GM19455 (cell line): ENCODE results near the gene COA1.
"Not testable (repeated sequence)": the region's sequence is repeated elsewhere in the genome, so short reads cannot be mapped to it uniquely, and the experiment has no call there.

Experiments used
- ATAC-seq: cut with Tn5 transposase; IDR thresholded peaks from one replicate; pipeline ENCODE4 v1.9.1; 2021; ENCODE audit not compliant: unreplicated experiment

Gene COA1

DNA sequence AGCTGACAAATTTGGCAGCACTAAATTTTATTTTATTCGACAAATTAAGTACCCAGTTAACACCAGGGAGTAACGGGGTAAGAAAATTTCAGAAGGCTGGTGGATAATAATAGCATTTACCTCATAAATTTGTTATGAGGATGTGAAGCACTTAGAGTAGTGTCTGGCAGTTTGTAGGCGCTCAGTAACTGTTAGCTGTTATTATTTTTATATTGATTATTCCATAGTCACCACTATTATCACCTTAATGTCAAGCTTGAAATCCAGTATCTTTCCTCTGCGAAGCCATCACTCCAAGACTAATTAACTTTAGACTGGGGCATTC is 563 bp upstream of the COA1 start:
- ATAC-seq, result no peak

DNA sequence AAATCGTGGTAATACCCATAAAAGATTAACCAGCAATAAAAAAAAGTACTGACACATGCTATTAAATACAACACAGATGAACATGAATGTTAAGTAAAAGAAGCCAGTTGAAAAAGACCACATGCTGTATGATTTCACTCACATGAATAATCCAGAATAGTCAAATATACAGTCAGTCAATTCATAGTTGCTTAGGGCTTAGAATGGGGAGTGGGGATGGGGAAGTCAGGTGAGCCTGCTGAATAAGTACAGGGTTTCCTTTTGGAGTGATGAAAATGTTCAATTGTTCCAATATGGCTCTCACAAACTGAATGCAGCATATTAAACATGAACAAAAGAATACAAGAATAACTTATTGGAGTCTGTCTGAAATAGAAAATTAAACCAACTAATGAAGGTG is 1.8 kb downstream of the COA1 start:
- no peak for ATAC-seq

DNA sequence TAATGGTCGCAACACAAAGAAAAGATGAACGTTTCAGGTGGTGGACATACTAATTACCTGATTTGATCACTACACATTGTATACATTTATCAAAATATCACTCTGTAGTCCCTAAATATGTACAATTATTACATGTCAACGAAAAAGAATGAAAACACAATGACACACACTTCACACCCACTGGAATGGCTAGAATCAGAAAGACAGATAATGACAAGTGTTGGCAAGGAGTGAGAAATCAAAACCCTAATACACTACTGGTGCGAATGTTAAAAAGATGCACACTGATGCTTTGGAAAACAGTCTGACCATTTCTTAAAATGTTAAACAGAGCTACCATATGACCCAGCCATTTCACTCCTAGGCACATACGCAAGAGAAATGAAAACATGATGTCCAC is 2.3 kb downstream of the COA1 start:
- no peak for ATAC-seq

DNA sequence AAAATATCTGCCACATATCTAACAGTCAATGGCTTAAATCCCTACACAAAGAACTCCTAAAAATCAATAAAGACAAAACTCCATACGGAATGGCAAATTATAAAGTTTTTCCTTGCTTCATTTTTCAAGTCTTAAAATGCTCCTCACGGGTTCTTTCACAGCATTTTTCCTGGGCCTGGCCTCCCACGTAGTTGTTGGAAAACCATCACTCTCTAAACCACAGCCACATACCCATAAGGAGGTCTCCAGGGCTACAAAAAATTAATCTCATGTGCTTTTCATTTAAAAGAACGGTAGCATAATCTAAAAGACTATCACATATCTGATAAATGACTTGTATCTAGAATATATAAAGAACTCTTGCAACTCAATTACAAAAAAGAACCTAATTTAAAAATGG is 2.9 kb downstream of the COA1 start:
- no peak for ATAC-seq

DNA sequence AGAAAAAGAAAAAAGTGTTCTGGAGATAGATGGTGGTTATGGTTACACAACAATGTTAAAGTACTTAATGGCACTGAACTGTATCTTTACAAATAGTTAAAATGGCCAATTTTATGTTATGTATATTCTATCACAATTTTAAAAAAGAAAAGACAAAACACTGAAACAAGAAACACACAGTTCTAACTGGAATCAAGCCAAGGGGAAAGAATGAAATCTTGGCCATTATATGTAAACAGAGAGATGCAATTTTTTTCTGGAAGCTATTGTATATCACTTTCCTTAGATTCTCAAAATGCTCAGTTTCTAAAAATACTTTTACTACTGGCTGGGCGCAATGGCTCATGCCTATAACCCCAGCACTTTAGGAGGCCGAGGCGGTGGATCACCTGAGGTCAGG is 4.1 kb downstream of the COA1 start:
- no peak for ATAC-seq

DNA sequence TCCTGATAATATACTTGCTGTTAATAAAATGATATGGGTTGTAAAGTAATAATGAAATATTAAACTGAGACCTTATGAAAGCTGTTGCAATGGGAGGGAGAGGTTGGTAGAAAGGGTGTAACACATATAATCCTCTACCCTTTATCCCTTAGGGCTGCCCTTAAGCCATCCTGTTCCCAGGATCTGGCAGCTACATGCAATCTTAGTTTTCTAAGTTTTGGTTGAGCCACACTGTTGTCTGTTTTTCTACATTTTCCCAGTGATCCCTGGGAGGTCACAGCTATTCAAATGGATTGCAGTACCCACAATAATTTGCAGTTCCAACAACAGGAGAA is 6.3 kb downstream of the COA1 start:
- no peak for ATAC-seq

DNA sequence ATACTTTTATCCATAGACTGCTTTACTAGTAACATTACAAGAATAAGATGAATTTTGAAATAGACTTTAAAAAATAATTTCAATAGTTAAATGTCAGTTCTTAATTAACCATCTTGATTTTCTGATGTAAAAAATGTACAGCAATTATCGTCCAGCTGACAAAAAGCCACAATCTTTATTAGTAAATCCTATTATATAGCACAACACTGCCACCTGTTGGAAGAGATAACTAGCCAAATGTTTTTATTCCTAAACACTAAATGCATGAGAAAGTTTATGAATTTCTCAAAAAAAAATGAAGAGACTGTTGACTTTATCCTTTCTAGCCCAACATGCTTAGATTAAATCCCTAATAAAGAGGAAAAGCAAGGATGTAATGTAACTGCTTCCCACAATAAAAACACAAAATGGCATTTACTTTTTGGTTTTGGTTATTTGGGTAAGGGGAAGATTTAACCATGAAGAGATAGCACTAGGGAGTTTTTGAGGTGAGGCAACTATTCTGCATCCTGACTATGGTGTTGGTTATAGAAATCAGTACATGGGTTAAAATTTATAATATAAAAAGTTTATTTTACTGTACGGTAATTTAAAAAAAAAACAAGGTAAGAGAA is 8.0 kb downstream of the COA1 start:
- ATAC-seq, result no peak

DNA sequence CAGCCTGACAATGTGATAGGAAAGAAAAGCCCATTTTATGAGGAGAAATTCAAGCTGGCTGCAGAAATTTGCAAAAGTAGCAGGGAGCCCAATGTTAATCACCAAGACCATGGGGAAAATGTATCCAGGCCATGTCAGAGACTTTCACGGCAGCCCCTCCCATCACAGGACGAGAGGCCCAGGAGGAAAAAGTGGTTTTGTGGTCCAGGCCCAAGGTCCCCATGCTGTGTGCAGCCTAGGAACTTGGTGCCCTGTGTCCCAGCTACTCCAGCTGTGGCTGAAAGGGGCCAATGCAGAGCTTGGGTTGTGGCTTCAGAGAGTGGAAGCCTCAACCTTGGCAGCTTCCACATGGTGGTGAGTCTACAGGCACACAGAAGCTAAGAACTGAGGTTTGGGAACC is 12.7 kb downstream of the COA1 start:
- ATAC-seq, result no peak

DNA sequence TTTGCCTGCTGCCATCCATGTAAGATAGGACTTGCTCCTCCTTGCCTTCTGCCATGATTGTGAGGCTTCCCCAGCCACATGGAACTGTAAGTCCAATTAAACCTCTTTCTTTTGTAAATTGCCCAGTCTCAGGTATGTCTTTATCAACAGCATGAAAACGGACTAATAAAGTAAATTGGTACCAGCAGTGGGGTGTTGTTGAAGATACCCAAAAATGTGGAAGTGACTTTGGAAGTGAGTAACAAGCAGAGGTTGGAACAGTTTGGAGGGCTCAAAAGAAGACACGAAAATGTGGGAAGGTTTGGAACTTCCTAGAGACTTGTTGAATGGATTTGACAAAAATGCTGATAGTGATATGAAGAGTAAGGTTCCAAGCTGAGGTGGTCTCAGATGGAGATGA is 13.4 kb downstream of the COA1 start:
- ATAC-seq, result not testable (repeated sequence)

DNA sequence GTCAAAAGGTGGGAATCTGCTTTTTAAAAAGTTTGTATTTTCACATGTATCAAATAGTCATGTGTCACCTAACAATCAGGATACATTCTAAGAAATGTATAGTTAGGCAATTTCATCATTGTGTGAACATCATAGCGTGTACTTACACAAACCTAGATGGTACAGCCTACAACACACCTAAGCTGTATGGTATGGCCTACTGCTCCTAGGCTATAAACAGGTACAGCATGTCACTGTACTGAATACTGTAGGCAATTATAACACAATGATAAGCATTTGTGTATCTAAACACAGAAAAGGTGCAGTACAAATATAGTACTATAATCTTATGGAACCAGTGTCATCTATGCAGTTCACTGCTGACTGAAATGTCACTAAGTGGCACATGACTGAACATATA is 17.8 kb downstream of the COA1 start:
- no peak for ATAC-seq

DNA sequence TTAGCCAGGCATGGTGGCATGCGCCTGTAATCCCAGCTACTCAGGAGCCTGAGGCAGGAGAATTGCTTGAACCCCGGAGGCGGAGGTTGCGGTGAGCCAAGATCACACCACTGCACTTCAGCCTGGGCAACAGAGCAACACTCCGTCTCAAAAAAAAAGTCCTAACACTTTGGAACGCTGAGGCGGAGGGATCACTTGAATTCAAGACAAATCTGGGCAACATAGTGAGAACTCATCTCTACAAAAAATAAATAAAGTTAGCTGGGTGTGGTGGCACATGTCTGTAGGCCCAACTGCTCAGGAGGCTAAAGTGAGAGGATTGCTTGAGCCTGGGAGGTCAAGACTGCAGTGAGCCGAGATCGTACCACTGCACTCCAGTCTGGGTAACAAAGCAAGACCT is 21.3 kb downstream of the COA1 start:
- not testable (repeated sequence) for ATAC-seq

DNA sequence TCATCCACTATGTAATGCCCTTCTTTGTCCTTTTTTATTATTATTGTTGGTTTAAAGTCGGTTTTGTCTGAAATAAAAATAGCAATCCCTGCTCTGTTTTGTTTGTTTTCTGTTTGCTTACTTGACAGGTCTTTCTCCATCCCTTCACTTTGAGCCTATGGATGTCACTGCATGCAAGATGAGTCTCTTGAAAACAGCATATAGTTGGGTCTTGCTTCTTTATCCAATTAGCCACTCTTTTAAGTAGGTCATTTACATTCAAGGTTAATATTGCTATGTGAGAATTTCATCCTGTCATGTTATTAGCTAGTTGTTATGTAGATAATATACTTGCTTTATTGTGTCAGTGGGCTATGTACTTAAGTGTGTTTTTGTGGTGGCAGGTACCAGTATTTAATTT is 25.8 kb downstream of the COA1 start:
- ATAC-seq, result no peak

DNA sequence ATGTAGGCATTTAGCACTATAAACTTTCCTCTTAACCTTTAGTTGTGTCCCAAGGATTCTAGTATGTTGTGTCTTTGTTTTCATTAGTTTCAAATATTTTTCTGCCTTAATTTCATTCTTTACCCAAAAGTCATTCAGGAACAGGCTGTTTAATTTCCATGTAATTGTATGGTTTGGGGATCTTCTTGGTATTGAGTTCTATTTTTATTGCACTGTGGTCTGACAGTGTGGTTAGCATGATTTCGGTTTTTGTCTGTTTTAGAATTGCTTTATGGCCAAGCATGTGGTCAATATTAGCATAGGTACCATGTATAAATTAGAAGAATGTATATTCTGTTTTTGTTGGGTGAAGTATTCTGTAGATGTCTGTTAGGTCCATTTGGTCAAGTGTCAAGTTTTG is 26.3 kb downstream of the COA1 start:
- ATAC-seq, result no peak

DNA sequence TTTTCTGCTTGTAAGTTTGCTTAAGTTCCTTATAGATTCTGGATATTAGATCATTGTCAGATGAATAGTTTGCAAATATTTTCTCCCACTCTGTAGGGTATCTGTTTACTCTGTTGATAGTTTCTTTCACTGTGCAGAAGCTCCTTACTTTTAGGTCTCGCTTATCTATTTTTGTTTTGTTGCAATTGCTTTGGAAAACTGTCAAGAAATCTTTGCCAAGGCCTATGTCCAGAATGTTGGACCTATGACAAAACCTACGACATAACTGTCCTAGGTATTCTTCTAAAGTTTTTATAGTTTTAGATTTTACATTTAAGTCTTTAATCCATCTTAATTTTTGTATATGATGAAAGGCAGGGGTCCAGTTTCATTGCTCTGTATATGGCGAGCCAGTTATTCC is 27.4 kb downstream of the COA1 start:
- no peak for ATAC-seq

DNA sequence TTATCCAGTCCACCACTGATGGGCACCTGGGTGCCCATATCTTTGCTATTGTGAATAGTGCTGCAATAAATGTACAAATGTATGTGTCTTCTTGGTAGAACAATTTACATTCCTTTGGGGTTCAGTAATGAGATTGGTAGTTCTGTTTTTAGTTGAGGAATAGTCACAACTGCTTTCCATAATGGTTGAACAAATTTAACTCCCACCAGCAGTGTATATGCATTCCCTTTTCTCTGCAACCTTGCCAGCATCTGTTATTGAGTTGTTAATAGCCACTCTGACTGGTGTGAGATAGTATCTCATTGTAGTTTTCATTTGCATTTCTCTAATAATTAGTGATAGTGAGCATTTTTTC is 27.8 kb downstream of the COA1 start:
- ATAC-seq, result no peak

DNA sequence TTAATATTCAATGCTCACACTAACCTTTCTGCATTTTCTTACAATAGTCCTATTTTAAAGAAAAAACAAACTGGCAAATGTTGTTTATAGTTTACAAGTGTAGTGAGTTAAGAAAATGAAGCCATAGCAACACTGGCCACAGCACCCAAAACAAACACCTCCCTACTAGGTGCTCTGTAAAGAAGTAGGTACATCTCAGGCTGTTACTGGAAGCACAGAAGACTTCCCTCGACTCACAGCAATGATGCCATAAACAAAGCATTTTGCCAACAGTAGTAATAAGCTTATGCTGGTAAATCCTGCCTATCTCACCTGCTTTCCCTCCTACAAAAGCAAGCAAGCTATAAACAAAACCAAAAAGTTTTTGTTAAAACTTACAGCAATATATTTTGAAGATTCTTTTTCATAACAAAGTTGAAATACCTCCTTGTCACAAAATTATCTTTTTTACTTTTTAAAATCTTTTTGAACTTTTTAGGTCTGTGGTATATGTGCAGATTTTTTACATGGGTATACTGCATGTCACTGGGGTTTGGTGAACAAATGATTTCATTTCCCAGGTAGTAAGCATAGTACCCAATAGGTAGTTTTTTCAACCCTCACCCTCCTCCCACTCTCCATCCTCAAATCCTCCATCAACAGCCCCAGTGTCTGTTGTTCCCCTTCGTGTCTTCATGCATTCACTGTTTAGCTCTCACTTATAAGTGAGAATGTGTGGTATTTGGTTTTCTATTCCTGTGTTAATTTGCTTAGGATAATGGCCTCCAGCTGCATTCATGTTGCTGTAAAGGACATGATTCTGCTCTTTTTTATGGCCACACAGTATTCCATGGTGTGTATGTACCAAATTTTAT is 28.4 kb downstream of the COA1 start:
- ATAC-seq, result no peak

DNA sequence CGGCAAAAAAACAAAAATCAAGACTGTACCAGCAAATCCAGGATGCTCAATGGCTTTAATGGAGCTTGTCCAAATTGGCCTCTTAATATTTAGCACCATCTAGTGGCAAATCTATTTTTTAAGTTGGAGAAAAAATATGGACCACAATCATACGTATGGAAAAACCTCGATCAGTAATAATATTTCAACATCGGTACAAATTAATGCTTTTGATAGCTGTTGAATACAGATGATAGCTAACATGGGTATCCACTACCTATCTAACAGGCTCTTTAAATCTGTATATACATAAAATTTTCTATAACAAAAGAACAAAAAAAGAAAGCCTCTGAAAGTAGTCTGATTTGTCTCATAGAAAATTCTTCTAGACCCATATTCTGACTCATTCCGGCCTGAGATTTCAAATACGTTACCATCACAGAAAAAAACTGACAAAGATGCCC is 29.2 kb downstream of the COA1 start:
- no peak for ATAC-seq

DNA sequence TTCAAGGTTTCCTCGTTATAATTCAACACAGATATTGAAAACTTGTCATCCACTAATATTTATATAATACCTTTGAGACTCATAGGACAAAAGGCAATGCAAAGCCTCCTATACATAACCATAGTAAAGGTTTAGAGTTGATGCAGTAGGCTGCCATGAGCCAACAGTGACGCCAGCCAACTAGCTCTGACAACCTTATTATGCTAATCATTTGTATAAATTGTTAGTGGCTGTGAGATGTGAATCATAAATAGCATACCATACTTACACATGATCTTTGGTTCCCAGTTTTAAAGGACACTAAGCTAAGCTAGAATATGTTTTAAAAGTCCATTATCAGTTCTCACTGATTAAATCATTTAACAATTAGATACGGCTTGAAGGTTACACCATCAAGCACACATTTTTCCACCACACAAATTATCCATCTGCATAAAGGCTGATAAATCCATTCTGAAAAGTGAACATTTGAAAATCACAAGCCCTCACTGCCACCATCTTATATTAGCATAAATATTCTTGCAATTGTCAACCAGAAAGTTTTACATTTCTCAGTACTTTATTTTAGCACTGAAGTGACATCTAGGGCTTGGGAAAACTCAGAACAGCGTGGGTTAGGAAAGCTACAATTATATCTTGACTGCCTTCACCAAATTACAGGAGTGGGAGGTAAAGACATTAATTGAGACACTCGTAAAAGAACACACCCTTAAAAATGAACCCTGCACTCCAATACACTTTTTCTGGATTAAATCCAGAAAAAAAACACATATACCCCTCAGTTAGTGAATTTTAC is 30.7 kb downstream of the COA1 start:
- no peak for ATAC-seq

DNA sequence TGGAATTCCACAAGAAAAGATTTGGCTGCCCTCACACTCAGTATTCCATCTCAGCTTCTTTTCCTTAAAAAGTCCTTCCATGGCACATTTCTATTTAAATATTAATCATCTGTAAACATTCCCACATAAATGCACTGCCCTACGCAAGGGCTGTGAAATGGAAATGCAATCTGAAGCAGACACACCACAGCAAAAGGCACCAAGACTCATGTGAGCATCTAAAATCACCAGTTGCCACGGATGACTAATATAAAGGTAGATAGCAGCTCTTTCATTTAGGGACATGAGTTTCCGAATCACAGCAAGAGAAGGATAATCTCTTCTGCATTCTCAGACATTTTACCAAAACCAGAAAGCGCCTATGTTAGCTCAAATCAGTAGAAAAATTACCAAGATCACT is 31.6 kb downstream of the COA1 start:
- ATAC-seq, result no peak

DNA sequence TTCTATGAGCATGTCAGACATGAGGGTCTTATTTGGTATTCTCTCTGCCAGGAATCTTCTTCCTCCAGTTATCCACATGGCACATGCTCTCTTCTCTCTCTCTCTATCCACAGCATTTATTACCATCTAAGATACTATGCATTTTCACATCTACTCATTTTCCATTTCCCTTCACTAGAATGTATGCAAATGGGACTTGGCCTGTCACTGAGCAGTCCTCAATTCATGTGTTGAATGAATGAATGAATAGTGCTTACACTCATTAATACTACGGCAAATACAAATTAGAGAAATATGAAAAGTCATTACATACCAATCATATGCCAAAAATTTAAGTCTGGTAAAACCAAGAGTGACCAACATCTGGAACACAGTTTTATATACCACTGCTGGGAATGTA is 34.0 kb downstream of the COA1 start:
- no peak for ATAC-seq

DNA sequence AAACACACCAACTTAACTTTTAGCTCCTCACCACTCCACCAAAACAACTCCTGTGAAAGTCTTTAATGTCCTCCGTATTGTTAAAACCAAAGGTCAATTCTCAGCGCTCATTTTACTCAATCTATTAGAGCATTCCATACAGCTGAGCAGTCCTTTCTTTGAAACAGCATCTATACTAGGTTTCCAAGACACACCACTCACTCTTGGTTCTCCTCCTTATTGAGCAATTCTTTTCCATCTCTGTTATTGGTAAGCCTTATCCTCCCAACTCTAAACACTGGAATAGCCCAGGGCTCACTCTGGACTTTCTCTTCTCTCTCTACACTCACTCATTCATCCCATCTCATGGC is 34.9 kb downstream of the COA1 start:
- no peak for ATAC-seq

DNA sequence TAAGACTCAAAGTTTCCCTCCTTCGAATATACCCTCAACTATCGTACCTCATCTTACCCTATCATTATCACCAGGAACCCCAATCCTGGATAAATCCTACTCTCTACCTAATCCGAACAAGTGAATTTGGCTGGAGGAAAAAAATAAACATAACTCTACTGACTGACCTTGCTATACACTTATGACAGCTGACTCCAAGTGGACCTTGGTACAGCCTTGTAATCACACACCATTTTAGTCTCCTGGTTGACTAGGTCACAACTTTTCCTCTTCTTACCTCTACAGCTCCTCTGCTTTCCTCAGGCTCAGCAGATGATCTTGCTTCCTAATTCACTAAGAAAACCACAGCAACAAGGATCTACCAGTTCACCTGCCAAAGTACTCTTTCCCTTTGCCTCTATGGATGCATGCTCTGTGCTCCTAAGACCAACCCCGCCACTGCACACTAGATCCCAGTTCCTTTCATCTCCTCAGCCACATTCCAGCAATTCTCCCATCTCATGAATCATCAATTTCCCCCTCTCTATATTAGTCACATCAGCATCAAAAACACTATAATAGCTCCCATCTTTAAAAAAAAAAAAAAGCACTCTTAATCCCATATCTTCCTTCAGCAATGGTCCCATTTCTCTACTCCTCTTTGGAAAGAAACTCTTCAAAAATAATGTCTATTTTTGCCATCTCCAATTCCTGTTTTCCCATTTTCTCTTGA is 35.5 kb downstream of the COA1 start:
- ATAC-seq, result no peak
